Measurements from ENCODE around the gene KCNK7.

The KCNK7 gene

DNA sequence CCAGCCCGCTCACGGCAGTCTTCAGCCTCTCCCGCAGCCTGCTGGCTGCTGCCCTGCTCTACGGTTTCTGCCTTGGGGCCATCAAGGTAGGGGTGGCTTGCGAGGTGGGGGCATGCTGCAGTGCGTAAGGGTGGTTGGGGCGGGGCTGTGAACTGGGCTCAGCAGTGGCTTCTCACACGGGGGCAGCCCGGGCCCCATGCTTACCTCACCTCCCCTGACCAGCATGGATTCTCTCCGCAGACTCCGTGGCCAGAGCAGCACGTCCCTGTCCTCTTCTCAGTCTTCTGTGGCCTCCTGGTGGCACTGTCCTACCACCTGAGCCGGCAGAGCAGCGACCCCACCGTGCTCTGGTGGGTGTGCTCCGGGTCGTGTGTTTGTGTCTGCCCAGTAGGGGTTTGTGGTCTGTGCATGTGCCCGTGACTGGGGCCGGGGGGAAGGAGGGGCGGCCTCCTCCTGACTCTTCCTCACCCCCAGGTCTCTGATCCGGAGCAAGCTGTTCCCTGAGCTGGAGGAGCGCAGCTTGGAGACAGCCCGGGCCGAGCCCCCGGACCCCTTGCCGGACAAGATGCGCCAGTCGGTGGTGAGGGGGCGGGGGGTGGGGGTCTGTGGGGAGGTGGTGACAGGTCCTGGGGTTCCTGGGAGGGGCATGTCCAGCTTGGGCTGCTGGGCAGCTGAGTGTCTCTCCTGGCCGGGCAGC, 29.5 kb upstream of the KCNK7 start:
- H3K27ac ChIP-seq: no peak overlapping the region
- TF ChIP-seq, protein P1, sequence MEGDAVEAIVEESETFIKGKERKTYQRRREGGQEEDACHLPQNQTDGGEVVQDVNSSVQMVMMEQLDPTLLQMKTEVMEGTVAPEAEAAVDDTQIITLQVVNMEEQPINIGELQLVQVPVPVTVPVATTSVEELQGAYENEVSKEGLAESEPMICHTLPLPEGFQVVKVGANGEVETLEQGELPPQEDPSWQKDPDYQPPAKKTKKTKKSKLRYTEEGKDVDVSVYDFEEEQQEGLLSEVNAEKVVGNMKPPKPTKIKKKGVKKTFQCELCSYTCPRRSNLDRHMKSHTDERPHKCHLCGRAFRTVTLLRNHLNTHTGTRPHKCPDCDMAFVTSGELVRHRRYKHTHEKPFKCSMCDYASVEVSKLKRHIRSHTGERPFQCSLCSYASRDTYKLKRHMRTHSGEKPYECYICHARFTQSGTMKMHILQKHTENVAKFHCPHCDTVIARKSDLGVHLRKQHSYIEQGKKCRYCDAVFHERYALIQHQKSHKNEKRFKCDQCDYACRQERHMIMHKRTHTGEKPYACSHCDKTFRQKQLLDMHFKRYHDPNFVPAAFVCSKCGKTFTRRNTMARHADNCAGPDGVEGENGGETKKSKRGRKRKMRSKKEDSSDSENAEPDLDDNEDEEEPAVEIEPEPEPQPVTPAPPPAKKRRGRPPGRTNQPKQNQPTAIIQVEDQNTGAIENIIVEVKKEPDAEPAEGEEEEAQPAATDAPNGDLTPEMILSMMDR (conservative IDR thresholded peaks at IDR 0.05): no peak

DNA sequence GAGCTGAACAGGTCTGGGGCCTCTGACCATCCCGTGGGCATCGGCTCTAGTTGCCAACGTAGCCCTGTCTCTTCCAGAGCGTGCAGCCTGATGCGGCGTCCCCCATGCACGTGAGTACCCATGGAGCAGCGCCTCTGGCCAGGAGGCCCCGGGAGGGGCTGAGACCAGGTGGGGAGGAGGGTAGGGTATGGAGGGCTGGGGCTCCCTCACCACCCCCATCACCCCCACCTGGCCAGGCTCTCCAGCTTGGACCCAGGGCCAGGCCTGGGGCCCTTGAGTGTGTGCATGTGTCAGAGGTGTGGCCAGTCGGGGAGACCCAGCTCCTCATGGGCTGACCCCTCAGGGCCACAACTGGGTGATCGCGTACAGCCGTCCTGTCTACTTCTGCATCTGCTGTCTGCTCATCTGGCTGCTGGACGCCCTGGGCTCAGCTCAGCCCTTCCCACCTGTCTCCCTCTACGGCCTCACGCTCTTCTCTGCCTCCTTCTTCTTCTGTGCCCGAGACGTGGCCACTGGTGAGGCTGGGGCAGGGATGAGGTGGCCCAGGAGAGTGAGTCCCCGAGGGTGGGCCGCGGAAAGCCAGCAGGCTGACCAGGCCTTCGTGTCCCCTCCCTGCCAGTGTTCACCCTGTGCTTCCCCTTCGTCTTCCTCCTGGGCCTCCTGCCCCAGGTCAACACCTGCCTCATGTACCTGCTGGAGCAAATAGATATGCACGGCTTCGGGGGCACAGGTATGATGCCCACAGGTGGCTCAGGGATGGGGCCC, 28.4 kb upstream of the KCNK7 start:
- TF ChIP-seq, protein P1 (conservative IDR thresholded peaks at IDR 0.05): no peak
- no peak overlapping the region for H3K27ac ChIP-seq

DNA sequence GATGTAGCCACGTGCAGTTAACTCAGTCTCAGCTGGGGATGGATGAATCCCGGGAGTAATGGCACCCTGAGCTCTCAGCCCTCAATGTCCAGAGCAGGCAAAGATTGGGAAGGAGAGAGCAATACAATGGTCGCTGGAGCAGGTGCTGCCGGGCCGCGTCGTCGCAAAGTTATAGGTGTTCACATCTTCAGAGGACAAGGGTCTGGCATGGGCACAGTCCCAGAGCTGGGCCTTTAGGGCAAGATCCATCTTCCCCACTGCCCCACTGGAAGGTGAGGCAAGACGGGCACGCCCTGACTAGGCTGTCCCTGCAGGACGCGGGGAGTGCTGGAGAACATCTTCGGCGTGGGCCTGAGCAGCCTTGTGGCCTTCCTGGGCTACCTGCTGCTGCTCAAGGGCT, 27.6 kb upstream of the KCNK7 start:
- H3K27ac ChIP-seq: no peak overlapping the region
- TF ChIP-seq, protein P1 (conservative IDR thresholded peaks at IDR 0.05): no peak

DNA sequence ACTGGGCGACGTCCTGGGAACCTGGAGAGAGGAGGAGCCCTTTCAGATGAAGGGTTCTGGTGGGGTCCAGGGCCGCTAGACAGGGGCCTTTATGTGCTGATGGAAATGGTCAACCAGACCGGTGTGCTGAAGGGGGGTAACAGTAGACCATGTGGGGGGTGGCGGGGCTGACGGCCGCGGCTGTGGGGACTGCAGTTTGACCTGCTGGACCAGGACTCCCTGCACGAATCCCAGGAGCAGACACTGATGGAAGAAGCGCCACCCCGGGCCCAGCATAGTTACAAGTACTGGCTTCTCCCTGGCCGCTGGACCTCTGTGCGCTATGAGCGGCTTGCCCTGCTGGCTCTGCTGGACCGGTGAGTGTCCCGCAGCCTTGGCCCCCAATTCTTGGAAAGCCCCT, 26.4 kb upstream of the KCNK7 start:
- H3K27ac ChIP-seq: no peak overlapping the region
- TF ChIP-seq, protein P1 (conservative IDR thresholded peaks at IDR 0.05): no peak

DNA sequence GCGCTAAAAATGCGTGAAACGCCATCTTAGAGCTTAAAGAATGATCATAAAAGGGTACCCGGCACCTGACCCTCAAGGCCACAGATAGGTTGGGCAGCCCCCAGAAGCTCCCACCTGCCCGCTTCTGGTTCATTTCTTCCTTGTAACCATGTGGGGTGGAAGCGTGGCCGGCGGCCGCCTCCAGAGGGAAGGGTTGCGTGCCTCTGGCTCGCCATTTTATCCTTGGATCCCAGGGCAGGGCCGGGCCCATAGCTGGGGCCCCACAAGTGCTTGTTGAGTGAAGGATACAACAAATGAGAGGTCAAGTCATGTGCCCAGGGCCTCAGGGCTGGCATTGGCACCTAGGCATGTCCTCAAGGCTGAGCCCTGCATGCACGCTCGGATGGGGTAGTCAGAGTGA, 25.9 kb upstream of the KCNK7 start:
- TF ChIP-seq, protein P1 (conservative IDR thresholded peaks at IDR 0.05): no peak
- no peak overlapping the region for H3K27ac ChIP-seq

DNA sequence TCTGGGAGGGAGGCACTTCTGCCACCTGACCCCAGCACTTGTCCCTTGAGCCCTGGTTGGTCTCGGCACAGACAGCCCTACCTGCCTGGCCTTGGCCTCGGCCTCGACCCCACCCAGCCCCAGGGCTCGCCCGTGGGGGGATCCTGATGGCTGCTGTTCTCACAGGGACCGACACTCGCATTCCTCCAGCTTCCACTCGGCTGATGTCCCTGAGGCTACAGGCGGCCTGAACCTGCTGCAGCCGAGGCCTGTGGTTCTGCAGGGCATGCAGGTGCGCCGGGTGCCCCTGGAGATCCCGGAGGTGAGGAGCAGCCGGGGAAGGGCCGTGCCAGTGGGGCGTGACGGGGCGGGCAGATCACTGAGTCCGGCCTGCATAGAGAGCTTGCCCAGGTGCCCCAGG, 25.1 kb upstream of the KCNK7 start:
- H3K27ac ChIP-seq: no peak overlapping the region; the same call in 1 of the 2 replicates
- TF ChIP-seq, protein P1 (conservative IDR thresholded peaks at IDR 0.05): no peak

DNA sequence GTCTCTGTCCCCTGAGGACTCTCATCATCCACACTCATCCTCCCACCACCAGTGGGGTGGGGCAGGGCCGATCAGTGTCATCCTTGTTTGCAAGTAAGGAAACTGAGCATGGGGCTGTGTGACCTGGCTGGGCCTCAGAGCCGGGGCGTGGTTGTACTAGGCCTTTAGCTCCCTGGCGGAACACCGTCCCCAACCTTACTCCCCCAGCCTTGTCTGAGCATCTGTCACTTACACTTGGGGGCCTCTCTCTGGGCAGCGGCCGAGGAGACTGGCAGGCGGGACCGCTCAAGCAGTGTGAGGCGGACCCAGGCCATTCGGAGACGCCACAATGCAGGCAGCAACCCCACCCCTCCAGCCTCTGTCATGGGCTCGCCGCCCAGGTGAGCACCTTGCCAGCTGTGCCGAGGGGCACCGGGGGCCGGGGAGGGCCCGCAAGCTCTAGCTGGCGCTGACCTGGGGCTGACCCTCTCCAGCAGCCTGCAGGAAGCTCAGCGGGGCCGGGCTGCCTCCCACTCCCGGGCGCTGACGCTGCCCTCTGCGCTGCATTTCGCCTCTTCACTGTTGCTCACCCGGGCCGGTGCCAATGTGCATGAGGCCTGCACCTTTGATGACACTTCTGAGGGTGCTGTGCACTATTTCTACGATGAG, 23.8 kb upstream of the KCNK7 start:
- TF ChIP-seq, protein P1 (conservative IDR thresholded peaks at IDR 0.05): no peak
- H3K27ac ChIP-seq: peak overlapping the region; percentile 99; the same call in 1 of the 2 replicates

Data from VCaP (cell line).